EH (cell line): ENCODE data around the gene CORO2A.

ENCODE experiments used
- DNase-seq: peaks from one replicate; pipeline ENCODE4 v3.0.0-alpha.2; 2015; ENCODE audit warnings: low read depth

CORO2A gene

DNA sequence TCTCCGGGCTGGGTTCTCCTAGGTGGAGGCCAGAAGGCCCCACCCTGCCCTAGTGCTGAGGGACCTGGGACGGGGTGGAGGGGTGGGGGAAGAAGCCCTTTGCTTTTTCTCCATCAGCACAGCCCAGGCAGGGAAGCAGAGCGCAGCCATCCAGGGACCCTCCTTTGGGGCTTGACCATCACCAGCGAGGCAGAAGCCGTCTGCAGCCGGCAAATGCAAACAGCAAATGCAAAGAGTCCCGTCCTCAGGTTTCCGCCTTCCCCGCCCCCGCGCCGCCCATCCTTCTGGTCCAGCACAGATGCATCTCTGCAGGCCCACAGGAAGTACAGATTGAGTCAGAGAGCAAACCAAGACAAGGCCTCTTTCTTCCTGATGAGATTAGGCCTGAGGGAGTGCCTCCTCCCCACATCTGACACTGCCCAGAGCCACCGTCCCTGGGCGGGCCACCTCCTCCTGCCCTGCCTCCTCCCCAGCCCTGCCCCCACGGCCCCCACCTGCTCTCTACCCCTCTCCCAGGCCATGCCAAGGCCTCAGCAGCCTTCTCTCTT is 23.4 kb downstream of the CORO2A start:
- DNase-seq: peak; percentile 68

DNA sequence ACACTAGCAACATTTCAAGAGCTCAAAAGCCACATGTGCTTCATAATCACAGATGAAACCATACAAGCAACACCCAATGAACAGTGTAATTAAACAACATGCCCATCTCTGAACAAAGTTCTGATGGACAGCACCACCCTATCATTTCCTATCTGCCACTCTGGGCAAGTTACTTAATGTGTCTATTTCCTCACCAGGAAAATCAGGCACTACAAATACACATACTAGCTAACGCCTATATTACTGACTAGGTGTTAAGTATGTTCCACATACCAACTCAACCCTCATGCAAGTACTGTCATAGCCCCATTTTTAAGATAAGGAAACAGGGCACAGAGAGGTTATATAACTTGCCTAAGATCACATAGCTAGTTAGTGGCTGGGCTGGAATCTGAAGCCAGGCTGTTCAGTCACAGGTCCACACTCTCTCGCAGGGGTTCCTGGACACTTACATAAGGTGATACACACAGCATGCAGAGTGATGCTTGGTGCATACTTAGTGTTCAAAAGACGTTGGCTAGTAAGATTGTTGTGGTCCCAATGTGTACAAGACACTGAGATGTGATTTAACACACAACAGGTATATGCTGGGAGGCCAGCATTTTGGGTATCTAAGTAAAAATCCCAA is 24.2 kb downstream of the CORO2A start:
- no peak for DNase-seq

GRCh38 chr9:98164912-98165311 is 27.5 kb downstream of the CORO2A start:
- DNase-seq: no peak

- DNase-seq: no peak
These were observed 29.8 kb downstream of the CORO2A start for GRCh38 chr9:98162613-98163012.

DNA sequence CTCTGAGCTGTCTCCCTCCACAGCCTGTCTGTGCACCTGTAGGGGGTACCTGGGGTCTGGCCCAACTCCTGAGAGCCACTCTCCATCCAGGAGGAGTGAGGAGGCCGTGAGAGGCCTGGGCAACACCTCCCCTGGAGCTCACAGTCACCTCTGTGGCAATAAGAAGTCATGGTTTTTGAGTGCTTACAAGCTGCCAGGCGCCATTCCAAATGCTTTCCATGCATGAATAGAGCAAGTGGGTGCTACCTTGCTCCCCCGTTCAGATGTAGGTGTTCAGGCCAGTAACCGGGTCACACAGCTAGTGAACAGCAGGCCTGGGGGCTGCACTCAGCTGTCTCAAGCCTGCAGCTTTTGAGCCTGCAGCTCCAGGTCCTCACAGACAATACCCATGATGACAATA is 30.6 kb downstream of the CORO2A start:
- no peak for DNase-seq

- no peak for DNase-seq
These were observed 32.6 kb downstream of the CORO2A start for GRCh38 chr9:98159790-98160189.

- DNase-seq: no peak
These were observed 33.1 kb downstream of the CORO2A start for GRCh38 chr9:98159301-98159700.

DNA sequence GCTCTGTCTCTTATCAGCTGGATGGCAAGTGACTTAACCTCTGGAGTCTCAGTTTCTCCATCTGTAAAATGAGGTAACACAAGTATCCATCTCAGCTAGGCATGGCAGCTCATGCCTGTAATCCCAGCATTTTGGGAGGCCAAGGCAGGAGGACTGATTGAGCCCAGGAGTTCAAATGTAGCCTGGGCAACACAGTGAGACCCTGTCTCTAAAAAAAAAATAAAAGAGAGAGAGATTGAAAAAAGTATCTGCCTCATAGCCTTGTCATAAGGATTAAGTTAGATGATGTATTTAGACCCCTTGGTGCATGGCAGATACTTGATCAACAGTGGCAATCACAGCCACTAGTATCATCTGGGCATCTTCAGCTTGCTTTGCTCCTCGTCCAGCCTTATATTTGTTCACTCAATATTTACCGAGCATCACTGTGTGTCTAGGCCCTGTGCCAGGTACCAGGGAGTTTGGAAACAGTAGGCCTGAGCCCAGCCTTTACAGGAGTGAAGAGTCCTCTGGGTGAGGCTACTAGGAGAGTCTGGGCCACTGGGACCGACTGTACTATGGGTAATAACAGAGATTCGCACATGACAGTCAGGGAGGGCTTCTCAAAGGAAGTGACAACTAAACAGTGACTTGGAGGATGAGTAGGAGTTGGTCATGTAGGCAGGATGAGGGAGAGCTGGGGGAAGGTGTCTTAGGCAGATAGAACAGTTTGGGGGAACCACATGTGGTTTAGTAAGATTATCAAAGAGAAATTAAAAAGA is 34.2 kb downstream of the CORO2A start:
- no peak for DNase-seq

- DNase-seq: no peak
These were observed 35.1 kb downstream of the CORO2A start for GRCh38 chr9:98157372-98157771.

- no peak for DNase-seq
These were observed 37.8 kb downstream of the CORO2A start for GRCh38 chr9:98154678-98155077.

GRCh38 chr9:98152526-98152925 is 39.9 kb downstream of the CORO2A start:
- DNase-seq: peak; percentile 4

GRCh38 chr9:98150721-98151120 is 41.7 kb downstream of the CORO2A start:
- DNase-seq: no peak

DNA sequence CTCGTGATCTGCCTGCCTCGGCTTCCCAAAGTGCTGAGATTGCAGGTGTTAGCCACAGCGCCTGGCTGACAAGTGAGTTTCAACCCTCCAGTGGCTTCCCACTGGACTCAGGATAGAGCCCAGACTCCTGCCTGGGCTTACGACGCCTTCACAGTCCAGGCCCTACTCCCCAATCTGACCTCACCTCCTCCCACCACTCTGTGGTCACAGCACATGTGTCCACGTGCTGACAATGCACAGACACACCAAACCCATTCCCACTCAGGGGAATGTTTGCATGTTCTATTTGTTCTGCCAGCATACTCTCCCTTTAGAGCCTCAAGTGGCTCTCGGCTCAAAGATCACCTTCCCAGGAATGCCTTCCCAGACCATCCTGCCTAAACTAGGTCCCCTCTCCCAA is 42.3 kb downstream of the CORO2A start:
- DNase-seq: no peak

DNA sequence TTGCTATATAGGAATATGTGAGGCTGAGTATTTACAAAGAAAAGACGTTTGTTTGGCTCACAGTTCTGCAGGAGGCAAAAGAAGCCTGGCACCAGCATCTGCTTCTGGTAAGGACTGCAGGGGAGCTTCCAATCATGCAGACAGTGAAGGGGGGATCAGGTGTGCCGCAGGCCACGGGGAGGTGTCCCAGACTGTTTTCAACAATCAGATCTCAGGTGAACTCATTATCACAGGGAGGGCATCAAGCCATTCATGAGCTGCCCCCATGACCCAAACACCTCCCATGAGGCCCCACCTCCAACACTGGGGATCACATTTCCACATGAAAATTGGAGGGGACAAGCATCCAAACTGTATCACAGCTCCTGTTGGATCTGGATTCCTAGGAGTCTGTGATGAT is 43.0 kb downstream of the CORO2A start:
- DNase-seq: no peak

DNA sequence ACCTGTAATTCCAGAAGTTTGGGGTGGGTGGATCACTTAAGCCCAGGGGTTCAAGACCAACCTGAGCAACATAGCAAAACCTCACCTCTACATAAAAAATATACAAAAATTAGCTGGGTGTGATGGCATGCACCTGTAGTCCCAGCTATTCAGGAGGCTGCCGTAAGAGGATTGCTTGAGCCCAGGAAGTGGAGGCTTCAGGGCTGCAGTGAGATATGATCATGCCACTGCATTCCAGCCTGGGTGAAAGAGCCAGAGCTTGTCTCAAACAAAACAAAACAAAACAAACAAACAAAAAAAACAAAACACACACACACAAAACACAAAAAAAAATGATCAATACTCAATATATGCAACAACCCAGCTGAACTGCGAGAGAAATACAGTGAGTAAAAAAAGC is 44.0 kb downstream of the CORO2A start:
- no peak for DNase-seq

DNA sequence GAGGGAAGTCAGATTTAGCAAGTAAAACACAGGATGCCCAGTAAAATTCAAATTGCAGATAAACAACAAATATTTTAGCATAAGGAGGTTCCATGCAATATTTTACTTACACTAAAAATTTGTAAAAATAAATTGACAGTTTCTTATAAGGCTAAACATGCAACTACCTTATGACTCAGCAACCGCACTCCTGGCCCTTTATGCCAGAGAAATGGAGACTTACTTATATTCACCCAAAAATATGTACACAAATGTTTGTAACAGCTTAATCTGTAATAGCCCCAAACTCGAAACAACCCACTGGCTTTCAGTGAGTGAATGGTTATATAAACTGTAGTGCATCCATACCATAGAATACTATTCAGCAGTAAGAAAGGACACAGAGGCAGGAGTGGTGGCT is 44.9 kb downstream of the CORO2A start:
- DNase-seq: no peak

- peak; percentile 37 for DNase-seq
These were observed 46.1 kb downstream of the CORO2A start for GRCh38 chr9:98146101-98146991.

GRCh38 chr9:98144631-98145030 is 47.8 kb downstream of the CORO2A start:
- no peak for DNase-seq

- DNase-seq: no peak
These were observed 48.4 kb downstream of the CORO2A start for GRCh38 chr9:98144076-98144475.

GRCh38 chr9:98142925-98143481 is 49.4 kb downstream of the CORO2A start:
- no peak for DNase-seq

DNA sequence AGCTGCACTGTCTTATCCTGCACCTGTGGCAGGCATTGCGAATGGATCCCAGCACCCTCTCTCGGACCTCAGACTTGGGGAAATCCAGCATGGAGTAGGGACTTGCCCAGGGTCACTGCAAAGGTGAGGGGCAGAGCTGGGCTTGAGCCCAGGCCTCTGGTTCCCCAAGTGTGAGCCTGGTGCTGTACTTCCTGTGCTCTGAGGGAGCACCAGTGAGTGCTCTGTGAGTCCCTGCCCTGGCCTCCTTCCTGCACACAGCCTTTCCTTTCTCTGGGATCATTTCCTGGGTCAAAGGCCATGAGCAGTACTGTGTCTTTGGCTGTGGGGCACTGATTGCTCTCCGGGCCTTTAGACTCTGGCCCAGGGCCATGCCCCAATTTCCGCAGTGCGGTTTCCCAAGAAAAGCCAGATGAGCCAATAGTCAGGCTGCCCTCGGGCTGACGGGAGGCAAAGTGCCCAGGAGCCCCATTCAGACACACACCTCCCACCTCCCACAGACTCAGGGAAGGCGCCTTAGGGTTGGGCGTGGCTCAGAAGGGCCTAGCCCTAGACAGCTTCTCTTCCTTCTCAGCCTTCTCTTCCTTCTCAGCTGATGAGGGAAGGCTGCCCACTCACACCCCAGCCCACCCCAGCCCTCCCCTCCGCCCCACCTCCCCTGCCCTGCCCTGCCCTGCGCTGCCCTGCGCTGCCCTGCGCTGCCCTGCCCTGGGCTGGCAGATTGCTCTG is 50.1 kb downstream of the CORO2A start:
- DNase-seq: no peak

DNA sequence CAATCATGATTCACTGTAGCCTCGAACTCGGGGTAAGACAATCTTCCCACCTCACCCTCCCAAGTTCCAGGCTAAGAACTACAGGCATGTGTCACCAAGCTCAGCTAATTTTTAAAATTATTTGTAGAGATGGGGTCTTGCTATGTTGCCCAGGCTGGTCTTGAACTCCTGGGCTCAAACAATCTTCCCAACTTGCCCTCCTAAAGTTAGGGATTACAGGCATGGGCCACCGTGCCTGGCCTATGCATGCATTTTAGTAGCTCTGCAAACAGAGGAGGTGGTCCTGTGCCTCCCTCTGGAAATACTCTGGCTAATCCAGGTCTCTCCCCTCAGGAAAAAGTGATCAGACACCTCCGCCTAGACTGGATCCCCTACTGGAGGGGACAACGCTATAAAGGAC is 51.9 kb downstream of the CORO2A start:
- DNase-seq: no peak
